Smooth muscle cell (in vitro differentiated cells): ENCODE results near the gene FXYD1. TPM values are rescaled to one million over a fixed set of nuclear protein-coding genes. Genes with fewer than 3 reads are reported as not detected.

Experiments used
- DNase-seq: peaks from one replicate; lab custom pipeline; 2025; ENCODE audit not compliant: unreplicated experiment; lab: John Stamatoyannopoulos, UW
- H2AFZ ChIP-seq: fragments of 200-600 bp; sonication (generic); 2 replicates; pipeline ENCODE4 v1.6.0; 2016; ENCODE audit warnings: antibody characterized with exemption, low read depth, mild to moderate bottlenecking
- H3F3A ChIP-seq: fragments of 200-600 bp; sonication (generic); 2 replicates; pipeline ENCODE4 v1.6.0; 2017; ENCODE audit warnings: antibody characterized with exemption, low read depth
- H3K27ac ChIP-seq: fragments of 200-600 bp; sonication (generic); 2 replicates; pipeline ENCODE4 v1.5.1; 2016; ENCODE audit warnings: low read depth, mild to moderate bottlenecking
- H3K27me3 ChIP-seq: fragments of 200-600 bp; sonication (generic); 2 replicates; pipeline ENCODE4 v1.6.1; 2016; ENCODE audit warnings: low read depth, mild to moderate bottlenecking
- H3K36me3 ChIP-seq: fragments of 200-600 bp; sonication (generic); 2 replicates; pipeline ENCODE4 v1.5.1; 2016; ENCODE audit warnings: low read depth
- H3K4me1 ChIP-seq: fragments of 200-600 bp; sonication (generic); 2 replicates; pipeline ENCODE4 v1.5.1; 2016; ENCODE audit warnings: low read depth
- H3K4me2 ChIP-seq: fragments of 200-600 bp; sonication (generic); 2 replicates; pipeline ENCODE4 v1.6.0; 2016; ENCODE audit warnings: mild to moderate bottlenecking
- H3K4me3 ChIP-seq: fragments of 200-600 bp; sonication (generic); 2 replicates; pipeline ENCODE4 v1.5.1; 2016; ENCODE audit warnings: mild to moderate bottlenecking
- H3K79me2 ChIP-seq: fragments of 200-600 bp; sonication (generic); 2 replicates; pipeline ENCODE4 v1.6.0; 2016; ENCODE audit warnings: low read depth, mild to moderate bottlenecking
- H3K9ac ChIP-seq: fragments of 200-600 bp; sonication (generic); 2 replicates; pipeline ENCODE4 v1.6.0; 2016; ENCODE audit warnings: low read depth
- H3K9me3 ChIP-seq: fragments of 200-600 bp; sonication (generic); replicated peaks from 2 replicates; pipeline ENCODE4 v1.5.1; 2016; ENCODE audit warnings: low read depth
- H4K20me1 ChIP-seq: fragments of 200-600 bp; sonication (generic); 2 replicates; pipeline ENCODE4 v1.6.0; 2016; ENCODE audit warnings: low read depth
- WGBS: methylation state at CpG from one replicate; pipeline ENCODE4 v1.1.7; 2016; ENCODE audit warnings: low lambda C conversion rate; 5-methylcytosine and 5-hydroxymethylcytosine counted together
- polyA plus RNA-seq: library from polyadenylated mRNA; unstranded; fragments of >200 nt; fragmentation: Nextera tagmentation; extraction: Ambion mirVana; gene quantifications from 2 replicates; pipeline ENCODE4 v1.2.1, GENCODE V29; 2016
- total RNA-seq: library from RNA; depleted of rRNA; stranded (reverse); fragments of >200 nt; gene quantifications from 2 replicates; pipeline ENCODE4 v1.2.3, GENCODE V29; 2014
- TF ChIP-seq, protein P1 (sequence below): fragments of 200-600 bp; sonication (generic); IDR thresholded peaks from 2 replicates; pipeline ENCODE4 v1.5.1; 2017; ENCODE audit warnings: borderline replicate concordance, mild to moderate bottlenecking, antibody characterized with exemption; ENCODE audit not compliant: insufficient read depth, poor library complexity, severe bottlenecking

The FXYD1 gene
- total and polyA plus RNA-seq, 2 experiments from 2014 or later = 2.7 to 3.2 TPM

GRCh38 chr19:35165200-35166058, 26.8 kb downstream of the FXYD1 start:
- H3F3A ChIP-seq = no peaks in the 10 kb centered on the region
- TF ChIP-seq, protein P1, sequence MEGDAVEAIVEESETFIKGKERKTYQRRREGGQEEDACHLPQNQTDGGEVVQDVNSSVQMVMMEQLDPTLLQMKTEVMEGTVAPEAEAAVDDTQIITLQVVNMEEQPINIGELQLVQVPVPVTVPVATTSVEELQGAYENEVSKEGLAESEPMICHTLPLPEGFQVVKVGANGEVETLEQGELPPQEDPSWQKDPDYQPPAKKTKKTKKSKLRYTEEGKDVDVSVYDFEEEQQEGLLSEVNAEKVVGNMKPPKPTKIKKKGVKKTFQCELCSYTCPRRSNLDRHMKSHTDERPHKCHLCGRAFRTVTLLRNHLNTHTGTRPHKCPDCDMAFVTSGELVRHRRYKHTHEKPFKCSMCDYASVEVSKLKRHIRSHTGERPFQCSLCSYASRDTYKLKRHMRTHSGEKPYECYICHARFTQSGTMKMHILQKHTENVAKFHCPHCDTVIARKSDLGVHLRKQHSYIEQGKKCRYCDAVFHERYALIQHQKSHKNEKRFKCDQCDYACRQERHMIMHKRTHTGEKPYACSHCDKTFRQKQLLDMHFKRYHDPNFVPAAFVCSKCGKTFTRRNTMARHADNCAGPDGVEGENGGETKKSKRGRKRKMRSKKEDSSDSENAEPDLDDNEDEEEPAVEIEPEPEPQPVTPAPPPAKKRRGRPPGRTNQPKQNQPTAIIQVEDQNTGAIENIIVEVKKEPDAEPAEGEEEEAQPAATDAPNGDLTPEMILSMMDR = no peak
- peaks cover 9% of the 10 kb centered on the region for H3K9me3 ChIP-seq
- H3K27me3 ChIP-seq = no peaks in the 10 kb centered on the region
- no peaks in the 10 kb centered on the region for H4K20me1 ChIP-seq
- H3K4me3 ChIP-seq = no peak overlapping the region
- no peak overlapping the region for H3K9ac ChIP-seq
- H3K4me2 ChIP-seq = no peak overlapping the region
- WGBS = 76% methylated on average over 5 of the region's 5 CpGs
- H3K79me2 ChIP-seq = no peaks in the 10 kb centered on the region
- peaks cover 49% of the 10 kb centered on the region for H3K36me3 ChIP-seq
- H3K4me1 ChIP-seq = no peaks in the 10 kb centered on the region
- H3K27ac ChIP-seq = no peak overlapping the region
- no peak overlapping the region for H2AFZ ChIP-seq
- DNase-seq = no peak

- Histone ChIP-seq H3K4me3 (no peak overlapping the region), H3K4me2 (no peak overlapping the region), H3K36me3 (peaks cover 48% of the 10 kb centered on the region), H3K79me2 (no peaks in the 10 kb centered on the region), H3K9me3 (peaks cover 9% of the 10 kb centered on the region), H3K27ac (no peak overlapping the region), H3F3A (no peaks in the 10 kb centered on the region), H3K27me3 (no peaks in the 10 kb centered on the region), H3K9ac (no peak overlapping the region), H4K20me1 (no peaks in the 10 kb centered on the region), H3K4me1 (no peaks in the 10 kb centered on the region), H2AFZ (no peak overlapping the region)
- WGBS = 95% methylated on average over 7 of the region's 7 CpGs
- TF ChIP-seq, protein P1 = no peak
- no peak for DNase-seq
These were observed 27.8 kb downstream of the FXYD1 start for GRCh38 chr19:35166100-35167063.

DNA sequence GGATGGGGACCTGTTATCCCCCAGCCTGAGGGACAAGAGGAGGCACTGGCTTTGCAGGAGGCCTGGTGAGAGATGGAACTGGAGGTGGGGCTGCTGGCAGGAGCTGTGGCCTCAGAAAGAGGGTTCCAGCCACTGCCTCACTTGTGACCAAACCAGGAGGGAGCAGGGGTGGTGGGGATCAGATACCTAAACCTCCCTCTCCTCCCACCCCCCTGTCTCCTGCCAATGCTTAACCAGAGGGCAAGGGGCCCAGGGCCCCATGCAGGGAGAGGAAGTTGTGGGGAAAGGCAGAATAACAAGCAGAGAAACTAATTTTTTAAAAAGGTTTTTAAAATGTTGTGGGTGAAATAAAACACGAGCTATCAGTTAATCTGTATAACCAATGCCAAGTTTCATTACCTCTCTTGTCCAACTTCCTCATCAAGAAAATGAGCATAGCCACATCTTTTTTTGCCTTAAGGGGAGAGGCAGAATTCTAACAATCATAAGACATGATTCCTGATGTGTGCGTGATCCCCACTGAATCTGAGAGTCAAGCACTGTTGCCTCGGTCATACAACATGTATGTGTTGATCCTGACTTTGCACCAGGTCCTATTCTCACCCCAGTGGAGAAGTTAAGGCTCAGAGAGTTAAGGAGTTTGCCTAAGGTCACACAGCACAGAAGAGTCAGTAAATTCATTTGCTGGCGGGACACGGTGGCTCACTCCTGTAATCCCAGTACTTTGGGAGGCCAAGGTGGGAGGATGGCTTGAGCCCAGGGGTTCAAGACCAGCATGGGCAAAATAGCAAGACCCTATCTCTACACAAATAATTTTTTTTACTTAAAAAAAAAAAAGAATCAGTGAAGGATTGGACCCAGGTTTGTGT, 28.9 kb downstream of the FXYD1 start:
- Histone ChIP-seq H3F3A (no peaks in the 10 kb centered on the region), H3K27me3 (no peaks in the 10 kb centered on the region), H3K9me3 (peaks cover 9% of the 10 kb centered on the region), H3K4me3 (no peak overlapping the region), H4K20me1 (no peaks in the 10 kb centered on the region), H2AFZ (no peak overlapping the region), H3K36me3 (peaks cover 37% of the 10 kb centered on the region), H3K9ac (no peak overlapping the region), H3K4me2 (no peak overlapping the region), H3K4me1 (no peaks in the 10 kb centered on the region), H3K27ac (no peak overlapping the region), H3K79me2 (no peaks in the 10 kb centered on the region)
- DNase-seq = no peak
- 98% methylated on average over 5 of the region's 5 CpGs for WGBS
- TF ChIP-seq, protein P1 = no peak
